ENCODE data around the gene DDX6.
"Not testable (repeated sequence)": the region's sequence is repeated elsewhere in the genome, so short reads cannot be mapped to it uniquely, and the experiment has no call there.

DDX6 gene

GRCh38 chr11:118744046-118744445 lies 46.9 kb downstream of the DDX6 start:
- peak; percentile 35 for DNase-seq (ENCODE audit: low spot score)

- DNase-seq (ENCODE audit: low spot score): no peak
These were observed 48.7 kb downstream of the DDX6 start for GRCh38 chr11:118742304-118742703.

- no peak for DNase-seq (ENCODE audit: low spot score)
These were observed 50.1 kb downstream of the DDX6 start for GRCh38 chr11:118740892-118741291.

- no peak for DNase-seq (ENCODE audit: low spot score)
These were observed 55.8 kb downstream of the DDX6 start for GRCh38 chr11:118735203-118735602.

GRCh38 chr11:118734031-118734430 lies 56.9 kb downstream of the DDX6 start:
- no peak for DNase-seq (ENCODE audit: low spot score)

- not testable (repeated sequence) for DNase-seq (ENCODE audit: low spot score)
These were observed 61.2 kb downstream of the DDX6 start for GRCh38 chr11:118729753-118730152.

GRCh38 chr11:118728112-118728511 lies 62.9 kb downstream of the DDX6 start:
- DNase-seq (ENCODE audit: low spot score): not testable (repeated sequence)

GRCh38 chr11:118727721-118728066 lies 63.3 kb downstream of the DDX6 start:
- DNase-seq (ENCODE audit: low spot score): not testable (repeated sequence)

- DNase-seq (ENCODE audit: low spot score): not testable (repeated sequence)
These were observed 63.8 kb downstream of the DDX6 start for GRCh38 chr11:118727001-118727720.

- DNase-seq (ENCODE audit: low spot score): not testable (repeated sequence)
These were observed 69.4 kb downstream of the DDX6 start for GRCh38 chr11:118721478-118722015.

- DNase-seq (ENCODE audit: low spot score): not testable (repeated sequence)
These were observed 70.2 kb downstream of the DDX6 start for GRCh38 chr11:118720740-118721139.

GRCh38 chr11:118720078-118720477 lies 70.9 kb downstream of the DDX6 start:
- DNase-seq (ENCODE audit: low spot score): not testable (repeated sequence)

- DNase-seq (ENCODE audit: low spot score): not testable (repeated sequence)
These were observed 72.4 kb downstream of the DDX6 start for GRCh38 chr11:118718562-118718961.

- DNase-seq (ENCODE audit: low spot score): not testable (repeated sequence)
These were observed 73.2 kb downstream of the DDX6 start for GRCh38 chr11:118717733-118718132.

- not testable (repeated sequence) for DNase-seq (ENCODE audit: low spot score)
These were observed 73.7 kb downstream of the DDX6 start for GRCh38 chr11:118717221-118717620.

- DNase-seq (ENCODE audit: low spot score): no peak
These were observed 75.1 kb downstream of the DDX6 start for GRCh38 chr11:118715837-118716260.

GRCh38 chr11:118715245-118715831 lies 75.6 kb downstream of the DDX6 start:
- no peak for DNase-seq (ENCODE audit: low spot score)

GRCh38 chr11:118714816-118715215 lies 76.1 kb downstream of the DDX6 start:
- DNase-seq (ENCODE audit: low spot score): no peak

GRCh38 chr11:118714416-118714815 lies 76.5 kb downstream of the DDX6 start:
- DNase-seq (ENCODE audit: low spot score): not testable (repeated sequence)

GRCh38 chr11:118708296-118708695 lies 82.7 kb downstream of the DDX6 start:
- DNase-seq (ENCODE audit: low spot score): no peak

- DNase-seq (ENCODE audit: low spot score): no peak
These were observed 84.5 kb downstream of the DDX6 start for GRCh38 chr11:118706546-118706825.

- no peak for DNase-seq (ENCODE audit: low spot score)
These were observed 85.0 kb downstream of the DDX6 start for GRCh38 chr11:118705791-118706545.

Data from AG08395 (cell line).